Esophagus squamous epithelium (tissue), 5 donors: Measurements from ENCODE around the gene LCA5. TPM values are rescaled to one million over a fixed set of nuclear protein-coding genes. Genes with fewer than 3 reads are reported as not detected.

Experiments
- DNase-seq: peaks from one replicate; lab custom pipeline; 2025; lab: John Stamatoyannopoulos, UW
- H3K27ac ChIP-seq, 4 donors: fragments of 200-600 bp; sonication (generic); one replicate each; pipeline ENCODE4 v1.5.1; 2016 to 2019; ENCODE audit warnings: mild to moderate bottlenecking in 1 of 4
- H3K27me3 ChIP-seq, 4 donors: fragments of 200-600 bp; sonication (generic); 1 replicate in 3 of 4; 2 replicates in 1 of 4; pipeline versions ENCODE4 v1.5.1 to v1.6.0; 2017 to 2021; ENCODE audit warnings: antibody characterized with exemption in 1 of 4
- H3K36me3 ChIP-seq, 3 donors: fragments of 200-600 bp; sonication (generic); one replicate each; pipeline ENCODE4 v1.5.1; 2016 to 2019
- H3K4me1 ChIP-seq, 3 donors: fragments of 200-600 bp; sonication (generic); one replicate each; pipeline ENCODE4 v1.5.1; 2017 to 2019
- H3K4me3 ChIP-seq, 4 donors: fragments of 200-600 bp; sonication (generic); 1 replicate in 3 of 4; 2 replicates in 1 of 4; pipeline ENCODE4 v1.5.1; 2016 to 2019; ENCODE audit warnings: mild to moderate bottlenecking in 2 of 4, moderate library complexity in 1 of 4
- H3K9me3 ChIP-seq, 3 donors: fragments of 200-600 bp; sonication (generic); one replicate each; pipeline ENCODE4 v1.5.1; 2016 to 2019
- CTCF ChIP-seq, 6 experiments: fragments of 450-650 bp in 4 of 6; fragments of 200-600 bp in 2 of 6; sonication (generic) in 2 of 6; IDR thresholded peaks; one replicate each; pipeline ENCODE4 v1.5.1; 2016 to 2019; ENCODE audit warnings: antibody characterized with exemption in 6 of 6, mild to moderate bottlenecking in 4 of 6, moderate library complexity in 4 of 6
- POLR2A ChIP-seq, 4 donors: fragments of 450-650 bp; IDR thresholded peaks; one replicate each; pipeline ENCODE4 v1.6.1; 2017; ENCODE audit warnings: antibody characterized with exemption in 4 of 4, mild to moderate bottlenecking in 4 of 4, moderate library complexity in 3 of 4
- WGBS, 2 donors: methylation state at CpG; one replicate each; pipeline ENCODE4 v1.1.5; 2018; 5-methylcytosine and 5-hydroxymethylcytosine counted together
- intact Hi-C: fragments of 100-400 bp; cut with DNase I; formaldehyde crosslinking; loops from one replicate; pipeline ENCODE4 v1.15.0; 2022
- total RNA-seq, 4 donors: library from RNA; depleted of rRNA; stranded (reverse); fragments of >200 nt; gene quantifications; one replicate each; pipeline ENCODE4 v1.1.0, GENCODE V29; 2016
- donor health status: DM: yes; HTN: yes; CAD: no.

The LCA5 gene
- total RNA-seq, 4 donors from 2014 or later, result 1.2 to 3.6 (median 2.4) TPM

DNA sequence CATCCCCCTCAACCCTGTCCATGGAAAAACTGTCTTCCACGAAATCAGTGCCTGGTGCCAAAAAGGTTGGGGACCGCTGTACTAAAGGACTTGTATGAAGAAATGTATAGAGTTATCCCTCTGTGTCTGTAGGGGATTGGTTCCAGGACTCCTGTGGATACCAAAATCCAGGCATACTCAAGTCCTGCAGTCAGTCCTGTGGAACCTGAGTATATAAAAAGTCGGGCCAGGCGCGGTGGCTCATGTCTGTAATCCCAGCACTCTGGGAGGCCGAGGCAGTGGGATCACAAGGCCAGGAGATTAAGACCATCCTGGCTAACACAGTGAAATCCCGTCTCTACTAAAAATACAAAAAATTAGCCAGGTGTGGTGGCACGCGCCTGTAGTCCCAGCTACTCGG, 42.0 kb downstream of the LCA5 start:
- WGBS, 2 donors, result 83 to 92% methylated on average over 6 to 10 of the region's 10 CpGs
- H3K4me3 ChIP-seq, result no peak overlapping the region
- H3K9me3 ChIP-seq, result no peaks in the 10 kb centered on the region
- no peak for DNase-seq
- H3K27me3 ChIP-seq, result no peaks in the 10 kb centered on the region
- intact Hi-C loops, result no loop called here
- H3K36me3 ChIP-seq, result no peaks in the 10 kb centered on the region
- no peaks in the 10 kb centered on the region for H3K4me1 ChIP-seq
- no peak overlapping the region for H3K27ac ChIP-seq
- TF ChIP-seq POLR2A (IDR thresholded peaks at IDR 0.05), result no peak
- TF ChIP-seq CTCF (IDR thresholded peaks at IDR 0.05), result no peak

DNA sequence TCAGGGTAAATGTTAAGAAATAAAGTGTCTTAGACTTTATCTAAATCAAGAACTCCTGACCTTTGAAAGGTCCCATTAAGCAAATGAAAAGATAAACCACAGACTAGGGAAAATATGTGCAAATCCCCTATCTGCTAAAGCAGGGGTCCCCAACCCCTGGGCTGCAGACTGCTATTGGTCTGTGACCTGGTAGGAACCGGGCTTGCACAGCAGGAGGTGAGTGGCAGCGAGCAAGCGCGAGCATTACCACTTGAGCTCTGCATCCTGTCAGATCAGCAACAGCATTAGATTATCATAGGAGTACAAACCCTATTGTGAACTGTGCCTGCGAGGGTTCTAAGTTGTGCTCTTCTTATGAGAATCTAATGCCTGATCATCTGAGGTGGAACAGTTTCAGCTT, 42.4 kb downstream of the LCA5 start:
- Histone ChIP-seq H3K4me3 (no peak overlapping the region), H3K9me3 (no peaks in the 10 kb centered on the region), H3K27ac (no peak overlapping the region), H3K36me3 (no peaks in the 10 kb centered on the region), H3K27me3 (no peaks in the 10 kb centered on the region), H3K4me1 (no peaks in the 10 kb centered on the region)
- TF ChIP-seq POLR2A (IDR thresholded peaks at IDR 0.05) (no peak), CTCF (IDR thresholded peaks at IDR 0.05) (no peak)
- DNase-seq, result no peak
- WGBS, 2 donors, result 87 to 89% methylated on average over 5 of the region's 5 CpGs
- intact Hi-C loops, result no loop called here

- H3K4me3 ChIP-seq, result no peak overlapping the region
- no peaks in the 10 kb centered on the region for H3K27me3 ChIP-seq
- no peak for DNase-seq
- peaks cover 0 to 15% (median 0%) of the 10 kb centered on the region in 3 donors for H3K4me1 ChIP-seq
- no peak for TF ChIP-seq CTCF (IDR thresholded peaks at IDR 0.05)
- no peak for TF ChIP-seq POLR2A (IDR thresholded peaks at IDR 0.05)
- intact Hi-C loops, result no loop called here
- H3K27ac ChIP-seq, result no peak overlapping the region
- H3K9me3 ChIP-seq, result no peaks in the 10 kb centered on the region
- H3K36me3 ChIP-seq, result no peaks in the 10 kb centered on the region
These were observed 66.5 kb downstream of the LCA5 start for GRCh38 chr6:79470728-79471127.

DNA sequence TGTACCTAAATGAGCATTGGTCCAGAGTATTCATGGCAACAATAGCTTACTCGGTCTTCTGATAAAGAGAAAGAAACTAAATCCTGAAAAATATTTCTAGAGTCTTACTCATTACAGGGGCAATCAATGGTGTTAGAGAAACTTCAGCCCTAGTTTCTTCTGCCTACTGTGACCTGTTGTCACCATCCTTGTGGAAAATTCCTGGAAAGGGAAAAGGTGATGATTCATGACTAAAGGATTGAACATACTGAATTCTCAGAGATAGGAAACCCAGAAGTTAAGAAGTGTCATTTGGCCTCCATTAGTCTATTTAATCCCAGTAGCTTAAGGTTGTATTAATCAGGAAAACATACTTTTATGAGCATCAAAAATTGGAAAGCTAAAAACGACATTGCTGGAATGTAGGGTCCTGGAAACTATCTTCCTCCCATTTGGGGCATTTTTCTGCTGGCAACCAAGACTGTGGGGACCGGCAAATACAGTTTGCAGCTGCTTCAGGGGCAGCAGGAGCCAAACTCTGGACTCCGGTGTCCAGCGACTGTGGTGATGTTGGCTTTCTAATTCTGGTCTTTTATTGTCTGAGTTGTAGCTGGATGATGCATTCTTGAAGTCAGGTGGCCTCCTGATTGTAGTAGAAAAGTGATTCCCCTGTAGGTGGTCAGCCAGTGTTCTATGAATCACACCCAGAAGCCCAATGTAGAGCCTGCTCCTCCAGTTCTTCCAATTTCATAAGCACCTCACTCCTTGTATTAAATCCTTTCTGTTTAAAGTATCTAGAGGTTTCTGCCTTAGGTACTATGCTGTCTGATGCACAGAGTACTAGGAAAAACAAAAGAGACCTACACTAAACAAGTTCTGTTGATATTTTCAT, 67.6 kb downstream of the LCA5 start:
- Histone ChIP-seq H3K4me1 (peaks cover 0 to 15% (median 0%) of the 10 kb centered on the region in 3 donors), H3K4me3 (no peak overlapping the region), H3K36me3 (no peaks in the 10 kb centered on the region), H3K9me3 (no peaks in the 10 kb centered on the region), H3K27me3 (no peaks in the 10 kb centered on the region), H3K27ac (no peak overlapping the region)
- DNase-seq, result no peak
- 61 to 70% methylated on average over 5 of the region's 5 CpGs for WGBS, 2 donors
- TF ChIP-seq POLR2A (IDR thresholded peaks at IDR 0.05), result no peak
- no peak for TF ChIP-seq CTCF (IDR thresholded peaks at IDR 0.05)
- intact Hi-C loops, result no loop called here

- no peak overlapping the region for H3K4me3 ChIP-seq
- H3K9me3 ChIP-seq, result no peaks in the 10 kb centered on the region
- H3K27ac ChIP-seq, result no peak overlapping the region
- no peak for DNase-seq
- no peaks in the 10 kb centered on the region for H3K36me3 ChIP-seq
- peaks cover 0 to 18% (median 0%) of the 10 kb centered on the region in 3 donors for H3K4me1 ChIP-seq
- WGBS, 2 donors, result 77 to 81% methylated on average over 8 of the region's 8 CpGs
- no peaks in the 10 kb centered on the region for H3K27me3 ChIP-seq
- TF ChIP-seq POLR2A (IDR thresholded peaks at IDR 0.05) (no peak), CTCF (IDR thresholded peaks at IDR 0.05) (no peak)
- intact Hi-C loops, result no loop called here
These were observed 68.6 kb downstream of the LCA5 start for GRCh38 chr6:79468587-79468986.
